ENCODE results near the gene RPS5.

RPS5 gene

GRCh38 chr19:58350001-58350861 is 36.8 kb upstream of the RPS5 start:
- no peak overlapping the region for H3K27ac ChIP-seq
- TF ChIP-seq ZFX (IDR thresholded peaks at IDR 0.05) = no peak
- TF ChIP-seq CTCF (conservative IDR thresholded peaks at IDR 0.05) = no peak

GRCh38 chr19:58350871-58351557 is 36.1 kb upstream of the RPS5 start:
- no peak for TF ChIP-seq ZFX (IDR thresholded peaks at IDR 0.05)
- TF ChIP-seq CTCF (conservative IDR thresholded peaks at IDR 0.05) = no peak
- H3K27ac ChIP-seq = no peak overlapping the region

- no peak overlapping the region for H3K27ac ChIP-seq
- no peak for TF ChIP-seq CTCF (conservative IDR thresholded peaks at IDR 0.05)
- no peak for TF ChIP-seq ZFX (IDR thresholded peaks at IDR 0.05)
These were observed 35.6 kb upstream of the RPS5 start for GRCh38 chr19:58351558-58351878.

GRCh38 chr19:58351990-58352755 is 34.9 kb upstream of the RPS5 start:
- no peak overlapping the region for H3K27ac ChIP-seq
- TF ChIP-seq CTCF (conservative IDR thresholded peaks at IDR 0.05) (no peak), ZFX (IDR thresholded peaks at IDR 0.05) (no peak)

- no peak for TF ChIP-seq ZFX (IDR thresholded peaks at IDR 0.05)
- no peak for TF ChIP-seq CTCF (conservative IDR thresholded peaks at IDR 0.05)
These were observed 34.1 kb upstream of the RPS5 start, which contains the start of gene A1BG for GRCh38 chr19:58352760-58353671. A1BG (minus strand) TSS chr19:58353492; CDS start chr19:58353437, 55 bp downstream.

GRCh38 chr19:58353717-58354477 is 33.2 kb upstream of the RPS5 start:
- no peak overlapping the region for H3K27ac ChIP-seq
- no peak for TF ChIP-seq ZFX (IDR thresholded peaks at IDR 0.05)
- no peak for TF ChIP-seq CTCF (conservative IDR thresholded peaks at IDR 0.05)

More at GRCh38 chr19:58352760-58353671, 34.1 kb upstream of the RPS5 start, which contains the start of gene A1BG:
- H3K27ac ChIP-seq = no peak within 1 kb of the TSS
